ENCODE data around the gene OAT.

Gene OAT

GRCh38 chr10:124374535-124375352 lies 44.0 kb downstream of the OAT start:
- Histone ChIP-seq H3K27ac (ENCODE audit: low read length) (no peak overlapping the region), H3K4me2 (ENCODE audit: low read depth, low read length) (no peak overlapping the region), H3K36me3 (replicated peaks; ENCODE audit: insufficient read depth, low read length) (no peaks in the 10 kb centered on the region)

GRCh38 chr10:124372899-124373298 lies 45.8 kb downstream of the OAT start:
- no peak overlapping the region for H3K4me3 ChIP-seq (ENCODE audit: low read length)
- no peaks in the 10 kb centered on the region for H3F3A ChIP-seq (ENCODE audit: insufficient read depth, low read length)
- no peak for DNase-seq
- H3K9me2 ChIP-seq (replicated peaks; ENCODE audit: insufficient read depth, low read length): no peaks in the 10 kb centered on the region
- no peak overlapping the region for H3K27ac ChIP-seq (ENCODE audit: low read length)
- no peak overlapping the region for H3K9ac ChIP-seq (ENCODE audit: low read length)
- H3K4me1 ChIP-seq (ENCODE audit: low read length): no peaks in the 10 kb centered on the region
- H3K4me2 ChIP-seq (ENCODE audit: low read depth, low read length): no peak overlapping the region
- no peaks in the 10 kb centered on the region for H3K9me3 ChIP-seq (replicated peaks; ENCODE audit: insufficient read depth, low read length)
- no peak for TF ChIP-seq EZH2 (optimal IDR thresholded peaks at IDR 0.05; ENCODE audit: low read depth, low read length)
- TF ChIP-seq EZH2phosphoT487 (IDR thresholded peaks at IDR 0.05; ENCODE audit: low read length): no peak
- no peak for TF ChIP-seq CTCF (IDR thresholded peaks at IDR 0.05; ENCODE audit: low read length)
- no peaks in the 10 kb centered on the region for H4K20me1 ChIP-seq (ENCODE audit: insufficient read depth, low read length)
- H3K79me2 ChIP-seq (ENCODE audit: low read length): no peaks in the 10 kb centered on the region
- H3K36me3 ChIP-seq (replicated peaks; ENCODE audit: insufficient read depth, low read length): no peaks in the 10 kb centered on the region
- H2AFZ ChIP-seq (ENCODE audit: low read length): no peak overlapping the region
- H3K27me3 ChIP-seq (replicated peaks; ENCODE audit: insufficient read depth, low read length): no peaks in the 10 kb centered on the region

More at GRCh38 chr10:124374535-124375352, 44.0 kb downstream of the OAT start:
- DNase-seq: no peak
- no peaks in the 10 kb centered on the region for H3K9me2 ChIP-seq (replicated peaks; ENCODE audit: insufficient read depth, low read length)
- no peaks in the 10 kb centered on the region for H3K4me1 ChIP-seq (ENCODE audit: low read length)
- no peak overlapping the region for H3K4me3 ChIP-seq (ENCODE audit: low read length)
- no peak overlapping the region for H3K9ac ChIP-seq (ENCODE audit: low read length)
- H3K27me3 ChIP-seq (replicated peaks; ENCODE audit: insufficient read depth, low read length): peaks cover 7% of the 10 kb centered on the region; the same call in 1 of the 2 replicates
- TF ChIP-seq EZH2phosphoT487 (IDR thresholded peaks at IDR 0.05; ENCODE audit: low read length): no peak
- TF ChIP-seq EZH2 (optimal IDR thresholded peaks at IDR 0.05; ENCODE audit: low read depth, low read length): no peak
- no peak for TF ChIP-seq CTCF (IDR thresholded peaks at IDR 0.05; ENCODE audit: low read length)
- no peaks in the 10 kb centered on the region for H4K20me1 ChIP-seq (ENCODE audit: insufficient read depth, low read length)
- H2AFZ ChIP-seq (ENCODE audit: low read length): no peak overlapping the region
- no peaks in the 10 kb centered on the region for H3K79me2 ChIP-seq (ENCODE audit: low read length)
- no peaks in the 10 kb centered on the region for H3F3A ChIP-seq (ENCODE audit: insufficient read depth, low read length)
- no peaks in the 10 kb centered on the region for H3K9me3 ChIP-seq (replicated peaks; ENCODE audit: insufficient read depth, low read length)

GRCh38 chr10:124370426-124370825 lies 48.3 kb downstream of the OAT start:
- Histone ChIP-seq H4K20me1 (ENCODE audit: insufficient read depth, low read length) (no peaks in the 10 kb centered on the region), H3K27ac (ENCODE audit: low read length) (no peak overlapping the region), H3K4me1 (ENCODE audit: low read length) (no peaks in the 10 kb centered on the region), H3K36me3 (replicated peaks; ENCODE audit: insufficient read depth, low read length) (no peaks in the 10 kb centered on the region), H3K9me2 (replicated peaks; ENCODE audit: insufficient read depth, low read length) (no peaks in the 10 kb centered on the region), H2AFZ (ENCODE audit: low read length) (no peak overlapping the region), H3K79me2 (ENCODE audit: low read length) (no peaks in the 10 kb centered on the region), H3K4me2 (ENCODE audit: low read depth, low read length) (no peak overlapping the region), H3K4me3 (ENCODE audit: low read length) (no peak overlapping the region), H3K27me3 (replicated peaks; ENCODE audit: insufficient read depth, low read length) (no peaks in the 10 kb centered on the region), H3K9me3 (replicated peaks; ENCODE audit: insufficient read depth, low read length) (no peaks in the 10 kb centered on the region), H3K9ac (ENCODE audit: low read length) (no peak overlapping the region), H3F3A (ENCODE audit: insufficient read depth, low read length) (no peaks in the 10 kb centered on the region)
- DNase-seq: no peak
- TF ChIP-seq EZH2phosphoT487 (IDR thresholded peaks at IDR 0.05; ENCODE audit: low read length) (no peak), CTCF (IDR thresholded peaks at IDR 0.05; ENCODE audit: low read length) (no peak), EZH2 (optimal IDR thresholded peaks at IDR 0.05; ENCODE audit: low read depth, low read length) (no peak)

Measured in MM.1S (cell line).